Mucosa of stomach (tissue), 1 donor: ENCODE results near the gene SOCS2.
"Not testable (repeated sequence)": the region's sequence is repeated elsewhere in the genome, so short reads cannot be mapped to it uniquely, and the experiment has no call there.

Experiments used
- H3K27me3 ChIP-seq: one replicate; pipeline ENCODE4 v1.7.0; 2013; ENCODE audit warnings: mild to moderate bottlenecking, low read length; ENCODE audit not compliant: control insufficient read depth, insufficient read depth
- H3K36me3 ChIP-seq: one replicate; pipeline ENCODE4 v1.7.0; 2013; ENCODE audit warnings: low read length; ENCODE audit not compliant: control insufficient read depth, insufficient read depth
- H3K4me1 ChIP-seq: one replicate; pipeline ENCODE4 v1.7.0; 2013; ENCODE audit warnings: mild to moderate bottlenecking, low read length; ENCODE audit not compliant: control insufficient read depth, insufficient read depth
- H3K4me3 ChIP-seq: one replicate; pipeline ENCODE4 v1.7.0; 2013; ENCODE audit warnings: low read length
- H3K9ac ChIP-seq: one replicate; pipeline ENCODE4 v1.7.0; 2013; ENCODE audit warnings: mild to moderate bottlenecking, low read length, moderate library complexity
- H3K9me3 ChIP-seq: one replicate; pipeline ENCODE4 v1.7.0; 2013; ENCODE audit warnings: mild to moderate bottlenecking, low read length, moderate library complexity; ENCODE audit not compliant: control insufficient read depth
- donor health status: Pancreatic carcinoma.

The SOCS2 gene

GRCh38 chr12:93547778-93548177, 24.7 kb upstream of the SOCS2 start:
- Histone ChIP-seq H3K36me3 (no peaks in the 10 kb centered on the region), H3K4me1 (no peaks in the 10 kb centered on the region), H3K4me3 (no peak overlapping the region), H3K9ac (no peak overlapping the region), H3K27me3 (no peaks in the 10 kb centered on the region), H3K9me3 (no peaks in the 10 kb centered on the region)

- Histone ChIP-seq H3K9me3 (no peaks in the 10 kb centered on the region), H3K27me3 (no peaks in the 10 kb centered on the region), H3K9ac (no peak overlapping the region), H3K4me1 (no peaks in the 10 kb centered on the region), H3K36me3 (no peaks in the 10 kb centered on the region), H3K4me3 (no peak overlapping the region)
These were observed 23.3 kb upstream of the SOCS2 start for GRCh38 chr12:93549174-93549573.

GRCh38 chr12:93550748-93551611, 21.5 kb upstream of the SOCS2 start:
- H3K4me1 ChIP-seq, result no peaks in the 10 kb centered on the region

GRCh38 chr12:93552427-93552826, 20.0 kb upstream of the SOCS2 start:
- H3K4me1 ChIP-seq, result no peaks in the 10 kb centered on the region
- no peak overlapping the region for H3K4me3 ChIP-seq
- no peaks in the 10 kb centered on the region for H3K27me3 ChIP-seq
- H3K9ac ChIP-seq, result no peak overlapping the region
- no peaks in the 10 kb centered on the region for H3K36me3 ChIP-seq
- no peaks in the 10 kb centered on the region for H3K9me3 ChIP-seq

More at GRCh38 chr12:93550748-93551611, 21.5 kb upstream of the SOCS2 start:
- no peak overlapping the region for H3K4me3 ChIP-seq
- H3K9me3 ChIP-seq, result no peaks in the 10 kb centered on the region
- no peaks in the 10 kb centered on the region for H3K27me3 ChIP-seq
- H3K36me3 ChIP-seq, result no peaks in the 10 kb centered on the region
- no peak overlapping the region for H3K9ac ChIP-seq

- H3K4me1 ChIP-seq, H3K36me3 ChIP-seq, H3K4me3 ChIP-seq, H3K9me3 ChIP-seq, H3K9ac ChIP-seq, H3K27me3 ChIP-seq: not testable (repeated sequence)
These were observed 14.6 kb upstream of the SOCS2 start for GRCh38 chr12:93557879-93558278.

- not testable (repeated sequence) for H3K36me3 ChIP-seq, H3K9ac ChIP-seq, H3K4me3 ChIP-seq, H3K4me1 ChIP-seq, H3K9me3 ChIP-seq, H3K27me3 ChIP-seq
These were observed 13.8 kb upstream of the SOCS2 start for GRCh38 chr12:93558685-93559084.

- H3K9ac ChIP-seq, result no peak overlapping the region
- no peaks in the 10 kb centered on the region for H3K36me3 ChIP-seq
- H3K4me3 ChIP-seq, result no peak overlapping the region
- H3K9me3 ChIP-seq, result no peaks in the 10 kb centered on the region
- peaks cover 12% of the 10 kb centered on the region for H3K4me1 ChIP-seq
- no peaks in the 10 kb centered on the region for H3K27me3 ChIP-seq
These were observed 8.5 kb upstream of the SOCS2 start for GRCh38 chr12:93563807-93564538.

GRCh38 chr12:93565760-93566159, 6.7 kb upstream of the SOCS2 start:
- H3K4me3 ChIP-seq, result no peak overlapping the region
- no peaks in the 10 kb centered on the region for H3K36me3 ChIP-seq
- H3K4me1 ChIP-seq, result peaks cover 12% of the 10 kb centered on the region
- H3K9ac ChIP-seq, result no peak overlapping the region
- H3K9me3 ChIP-seq, result no peaks in the 10 kb centered on the region
- H3K27me3 ChIP-seq, result no peaks in the 10 kb centered on the region

- Histone ChIP-seq H3K4me1 (peaks cover 12% of the 10 kb centered on the region), H3K4me3 (no peak overlapping the region), H3K27me3 (peaks cover 2% of the 10 kb centered on the region), H3K9ac (no peak overlapping the region), H3K9me3 (no peaks in the 10 kb centered on the region), H3K36me3 (no peaks in the 10 kb centered on the region)
These were observed 5.3 kb upstream of the SOCS2 start for GRCh38 chr12:93567174-93567573.

GRCh38 chr12:93568091-93568490, 4.4 kb upstream of the SOCS2 start:
- Histone ChIP-seq H3K4me3 (no peak overlapping the region), H3K4me1 (peaks cover 12% of the 10 kb centered on the region), H3K9me3 (no peaks in the 10 kb centered on the region), H3K36me3 (no peaks in the 10 kb centered on the region), H3K9ac (no peak overlapping the region), H3K27me3 (peaks cover 11% of the 10 kb centered on the region)

- Histone ChIP-seq H3K27me3 (peaks cover 17% of the 10 kb centered on the region), H3K9ac (peak overlapping the region; percentile 78), H3K4me1 (peaks cover 2% of the 10 kb centered on the region), H3K4me3 (peak overlapping the region; percentile 72), H3K36me3 (no peaks in the 10 kb centered on the region), H3K9me3 (no peaks in the 10 kb centered on the region)
These were observed 3.2 kb upstream of the SOCS2 start for GRCh38 chr12:93569301-93569655.
